T-helper 1 cell treated with Interleukin-12 subunit alpha and Interleukin-12 subunit beta and Interleukin-4 antibody, amounts not matched to agents 30 μg/mL and 1 μg/mL, for 36 hours (primary cell): ENCODE results near the gene SARDH.

Experiments used
- H3K27ac Mint-ChIP-seq: one replicate; pipeline ENCODE4 v1.8.0; 2021; ENCODE audit warnings: mild to moderate bottlenecking, mixed read lengths
- H3K27me3 Mint-ChIP-seq: one replicate; pipeline ENCODE4 v1.8.0; 2021; ENCODE audit warnings: low read depth, mixed read lengths
- H3K36me3 Mint-ChIP-seq: one replicate; pipeline ENCODE4 v1.8.0; 2021; ENCODE audit warnings: low read depth, mixed read lengths
- H3K4me1 Mint-ChIP-seq: one replicate; pipeline ENCODE4 v1.8.0; 2021; ENCODE audit warnings: low read depth, mixed read lengths
- H3K4me3 Mint-ChIP-seq: one replicate; pipeline ENCODE4 v1.8.0; 2021; ENCODE audit warnings: mild to moderate bottlenecking, moderate library complexity, mixed read lengths
- H3K9me3 Mint-ChIP-seq: one replicate; pipeline ENCODE4 v1.8.0; 2021; ENCODE audit warnings: mixed read lengths

The SARDH gene

GRCh38 chr9:133647148-133647547 is 91.0 kb downstream of the SARDH start:
- H3K27ac Mint-ChIP-seq = no peak overlapping the region
- no peaks in the 10 kb centered on the region for H3K27me3 Mint-ChIP-seq
- no peaks in the 10 kb centered on the region for H3K36me3 Mint-ChIP-seq

GRCh38 chr9:133645021-133645765 is 93.0 kb downstream of the SARDH start:
- H3K27ac Mint-ChIP-seq = no peak overlapping the region
- H3K36me3 Mint-ChIP-seq = no peaks in the 10 kb centered on the region
- H3K9me3 Mint-ChIP-seq = no peaks in the 10 kb centered on the region
- H3K4me3 Mint-ChIP-seq = no peak overlapping the region
- no peaks in the 10 kb centered on the region for H3K27me3 Mint-ChIP-seq
- H3K4me1 Mint-ChIP-seq = no peaks in the 10 kb centered on the region

More at GRCh38 chr9:133647148-133647547, 91.0 kb downstream of the SARDH start:
- Mint-ChIP-seq H3K4me1 (no peaks in the 10 kb centered on the region), H3K4me3 (no peak overlapping the region), H3K9me3 (no peaks in the 10 kb centered on the region)

GRCh38 chr9:133643978-133644760 is 94.0 kb downstream of the SARDH start:
- no peaks in the 10 kb centered on the region for H3K9me3 Mint-ChIP-seq
- no peaks in the 10 kb centered on the region for H3K27me3 Mint-ChIP-seq
- H3K36me3 Mint-ChIP-seq = no peaks in the 10 kb centered on the region
- H3K27ac Mint-ChIP-seq = no peak overlapping the region
- no peaks in the 10 kb centered on the region for H3K4me1 Mint-ChIP-seq
- no peak overlapping the region for H3K4me3 Mint-ChIP-seq

GRCh38 chr9:133643362-133643755 is 94.8 kb downstream of the SARDH start:
- no peak overlapping the region for H3K4me3 Mint-ChIP-seq
- no peaks in the 10 kb centered on the region for H3K27me3 Mint-ChIP-seq
- no peaks in the 10 kb centered on the region for H3K9me3 Mint-ChIP-seq
- no peak overlapping the region for H3K27ac Mint-ChIP-seq
- H3K36me3 Mint-ChIP-seq = no peaks in the 10 kb centered on the region
- H3K4me1 Mint-ChIP-seq = no peaks in the 10 kb centered on the region

- no peak overlapping the region for H3K4me3 Mint-ChIP-seq
- no peaks in the 10 kb centered on the region for H3K27me3 Mint-ChIP-seq
Observed at GRCh38 chr9:133642708-133643361, 95.3 kb downstream of the SARDH start.

GRCh38 chr9:133641861-133642595 is 96.1 kb downstream of the SARDH start:
- Mint-ChIP-seq H3K36me3 (no peaks in the 10 kb centered on the region), H3K27ac (no peak overlapping the region), H3K27me3 (no peaks in the 10 kb centered on the region), H3K4me1 (no peaks in the 10 kb centered on the region), H3K9me3 (no peaks in the 10 kb centered on the region), H3K4me3 (no peak overlapping the region)

More at GRCh38 chr9:133642708-133643361, 95.3 kb downstream of the SARDH start:
- Mint-ChIP-seq H3K27ac (no peak overlapping the region), H3K36me3 (no peaks in the 10 kb centered on the region), H3K4me1 (no peaks in the 10 kb centered on the region), H3K9me3 (no peaks in the 10 kb centered on the region)

DNA sequence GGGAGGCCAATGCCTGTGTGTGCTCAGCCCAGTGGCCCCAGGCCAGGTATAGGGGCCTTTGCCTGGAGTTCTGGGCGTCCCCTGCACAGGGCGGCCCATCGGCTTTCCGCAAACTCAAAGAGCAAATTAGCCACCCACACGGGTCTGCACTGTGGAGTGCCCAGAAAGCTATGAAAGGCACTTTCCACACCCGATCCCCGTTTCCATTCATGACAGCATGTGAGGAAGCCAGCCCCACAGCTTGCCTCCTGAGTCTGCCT is 96.8 kb downstream of the SARDH start:
- Mint-ChIP-seq H3K9me3 (no peaks in the 10 kb centered on the region), H3K27me3 (no peaks in the 10 kb centered on the region), H3K27ac (no peak overlapping the region), H3K4me1 (no peaks in the 10 kb centered on the region), H3K4me3 (no peak overlapping the region), H3K36me3 (no peaks in the 10 kb centered on the region)

DNA sequence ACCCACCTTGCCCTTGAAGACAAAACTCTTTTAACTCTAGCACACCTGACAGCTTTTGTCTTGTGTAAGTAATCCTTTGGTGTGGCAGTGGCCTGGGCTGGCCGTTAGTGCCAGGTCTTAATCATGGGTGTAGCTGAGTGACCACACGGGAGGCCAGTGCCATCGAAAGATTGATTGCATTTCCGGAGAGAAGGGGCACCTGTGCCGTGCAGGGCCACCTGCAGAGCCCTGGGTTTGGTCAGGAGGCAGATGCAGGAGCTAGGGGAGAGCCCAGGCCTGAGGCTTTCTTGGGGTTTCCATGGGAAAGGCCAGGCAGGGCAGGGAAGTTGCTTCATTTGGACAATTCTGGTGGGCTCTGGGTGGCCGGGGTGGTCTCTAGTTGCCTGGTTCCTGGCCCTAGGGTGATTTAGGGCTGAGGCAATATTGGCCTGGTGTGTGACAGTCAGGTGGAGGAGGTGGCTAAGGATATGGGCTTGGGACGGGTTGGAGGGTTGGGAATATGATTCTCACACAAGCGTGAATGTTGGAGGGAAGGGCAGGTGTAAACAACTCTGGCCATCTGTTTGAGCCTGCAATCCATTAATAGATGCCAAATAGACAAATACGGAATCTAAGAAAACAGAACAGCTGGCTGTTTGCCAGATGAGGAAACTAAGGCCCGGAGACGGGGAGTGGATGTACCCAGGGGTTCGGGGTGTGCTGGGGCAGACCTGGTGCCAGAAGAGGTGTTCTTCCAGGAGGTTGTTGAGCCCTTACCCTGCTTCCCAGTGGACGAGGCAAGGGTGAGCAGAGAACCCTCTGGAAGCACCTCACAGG is 97.4 kb downstream of the SARDH start:
- no peaks in the 10 kb centered on the region for H3K9me3 Mint-ChIP-seq
- no peak overlapping the region for H3K27ac Mint-ChIP-seq
- H3K27me3 Mint-ChIP-seq = no peaks in the 10 kb centered on the region
- no peak overlapping the region for H3K4me3 Mint-ChIP-seq
- no peaks in the 10 kb centered on the region for H3K4me1 Mint-ChIP-seq
- H3K36me3 Mint-ChIP-seq = no peaks in the 10 kb centered on the region

GRCh38 chr9:133640160-133640559 is 98.0 kb downstream of the SARDH start:
- Mint-ChIP-seq H3K27me3 (no peaks in the 10 kb centered on the region), H3K4me1 (no peaks in the 10 kb centered on the region)

DNA sequence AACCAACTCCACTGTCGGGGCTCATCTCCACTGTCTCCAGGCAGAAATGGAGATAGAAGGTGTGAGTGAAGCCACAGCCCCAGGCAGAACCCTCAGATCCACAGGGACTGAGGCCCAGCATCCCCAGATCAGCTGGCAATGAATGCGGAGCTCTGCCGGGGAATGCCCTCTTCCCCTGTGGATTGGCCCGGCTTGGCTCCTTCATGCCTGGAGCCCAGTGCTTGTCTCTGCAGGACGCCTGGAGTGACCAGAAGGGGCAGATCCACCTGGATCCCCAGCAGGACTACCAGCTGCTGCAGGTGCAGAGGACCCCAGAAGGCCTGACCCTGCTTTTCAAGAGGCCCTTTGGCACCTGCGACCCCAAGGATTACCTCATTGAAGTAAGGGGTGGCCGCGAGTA is 98.5 kb downstream of the SARDH start:
- Mint-ChIP-seq H3K9me3 (no peaks in the 10 kb centered on the region), H3K4me3 (no peak overlapping the region), H3K36me3 (no peaks in the 10 kb centered on the region), H3K4me1 (no peaks in the 10 kb centered on the region), H3K27me3 (no peaks in the 10 kb centered on the region), H3K27ac (no peak overlapping the region)

More at GRCh38 chr9:133640160-133640559, 98.0 kb downstream of the SARDH start:
- no peaks in the 10 kb centered on the region for H3K36me3 Mint-ChIP-seq
- H3K9me3 Mint-ChIP-seq = no peaks in the 10 kb centered on the region
- H3K4me3 Mint-ChIP-seq = no peak overlapping the region
- H3K27ac Mint-ChIP-seq = no peak overlapping the region

- H3K4me3 Mint-ChIP-seq = no peak overlapping the region
- H3K36me3 Mint-ChIP-seq = no peaks in the 10 kb centered on the region
- no peaks in the 10 kb centered on the region for H3K9me3 Mint-ChIP-seq
- no peaks in the 10 kb centered on the region for H3K27me3 Mint-ChIP-seq
- no peaks in the 10 kb centered on the region for H3K4me1 Mint-ChIP-seq
- no peak overlapping the region for H3K27ac Mint-ChIP-seq
Observed at GRCh38 chr9:133638711-133639110, 99.4 kb downstream of the SARDH start.

- Mint-ChIP-seq H3K36me3 (no peaks in the 10 kb centered on the region), H3K4me1 (no peaks in the 10 kb centered on the region), H3K4me3 (no peak overlapping the region), H3K27ac (no peak overlapping the region), H3K9me3 (no peaks in the 10 kb centered on the region), H3K27me3 (no peaks in the 10 kb centered on the region)
Observed at GRCh38 chr9:133638076-133638475, 100.1 kb downstream of the SARDH start.

GRCh38 chr9:133637451-133638055 is 100.6 kb downstream of the SARDH start:
- no peak overlapping the region for H3K27ac Mint-ChIP-seq
- H3K4me1 Mint-ChIP-seq = no peaks in the 10 kb centered on the region
- H3K27me3 Mint-ChIP-seq = peaks cover 2% of the 10 kb centered on the region
- no peak overlapping the region for H3K4me3 Mint-ChIP-seq
- H3K9me3 Mint-ChIP-seq = no peaks in the 10 kb centered on the region
- no peaks in the 10 kb centered on the region for H3K36me3 Mint-ChIP-seq
